K562 (cell line): ENCODE data around the gene TCOF1. TPM values are rescaled to one million over a fixed set of nuclear protein-coding genes. Genes with fewer than 3 reads are reported as not detected.

Source experiments
- C11orf30 ChIP-seq: fragments of 450-650 bp; IDR thresholded peaks from 2 replicates; pipeline ENCODE4 v1.6.1; 2016; ENCODE audit warnings: low read depth, mild to moderate bottlenecking
- DPF2 ChIP-seq: fragments of 450-650 bp; IDR thresholded peaks from 2 replicates; pipeline ENCODE4 v1.6.1; 2016
- POU5F1 ChIP-seq: fragments of 150-350 bp; IDR thresholded peaks from 2 replicates; pipeline ENCODE4 v1.6.1; 2014; ENCODE audit warnings: borderline replicate concordance, low read length, low read depth, mild to moderate bottlenecking; ENCODE audit not compliant: partially characterized antibody
- RCOR1 ChIP-seq, 2 experiments: IDR thresholded peaks; 2 replicates each; pipeline ENCODE4 v1.6.1; 2012; ENCODE audit warnings: low read depth in 2 of 2, low read length in 2 of 2, borderline replicate concordance in 1 of 2, improper control_type of control experiment in 1 of 2
- TFAM ChIP-seq: fragments of 250-450 bp; sonication (Bioruptor Pico); conservative IDR thresholded peaks from 2 replicates; pipeline ENCODE4 v1.5.0; 2021; ENCODE audit warnings: mild to moderate bottlenecking, moderate library complexity
- ZNF561 ChIP-seq: fragments of 450-650 bp; formaldehyde crosslinking; conservative IDR thresholded peaks from 2 replicates; pipeline ENCODE4 v1.4.0; 2020; ENCODE audit warnings: mild to moderate bottlenecking, moderate library complexity
- polyA plus RNA-seq, 8 experiments: library from polyadenylated mRNA; depleted of rRNA in 4 of 8; stranded (reverse) in 5 of 8; unstranded in 3 of 8; fragments of >200 nt; fragmentation: Nextera tagmentation in 2 of 8; fragmentation: Illumina TruSeq in 1 of 8; extraction: Ambion mirVana in 2 of 8; extraction: Trizol in 1 of 8; gene quantifications; 2 replicates each; pipeline versions ENCODE4 v1.2.1 to v1.2.3, GENCODE V29; 2011 to 2014; ENCODE audit warnings: inconsistent platforms in 1 of 8, missing spikeins in 1 of 8
- total RNA-seq, 7 experiments: library from RNA; depleted of rRNA in 6 of 7; stranded (reverse); fragments of >200 nt in 6 of 7; fragmentation: Illumina TruSeq in 2 of 7; extraction: Trizol in 2 of 7; gene quantifications; 2 replicates each; pipeline versions ENCODE4 v1.2.1 to v1.2.3, GENCODE V29; 2011 to 2021; ENCODE audit warnings: low replicate concordance in 1 of 7
- TF ChIP-seq, protein P1 (sequence below): fragments of 250-450 bp; sonication (Bioruptor Pico); IDR thresholded peaks from 2 replicates; pipeline ENCODE4 v1.5.0; 2022; ENCODE audit warnings: mild to moderate bottlenecking
- TF ChIP-seq, protein P2 (sequence below), 2 experiments: fragments of 450-650 bp; IDR thresholded peaks; 2 replicates each; pipeline ENCODE4 v1.6.1; 2016

Gene TCOF1
- total and polyA plus RNA-seq, 9 of the 15 experiments (the other 6 are each of a cell fraction or from before 2014, with no cell fraction given) = 9.8 to 134 (median 61.7) TPM

DNA sequence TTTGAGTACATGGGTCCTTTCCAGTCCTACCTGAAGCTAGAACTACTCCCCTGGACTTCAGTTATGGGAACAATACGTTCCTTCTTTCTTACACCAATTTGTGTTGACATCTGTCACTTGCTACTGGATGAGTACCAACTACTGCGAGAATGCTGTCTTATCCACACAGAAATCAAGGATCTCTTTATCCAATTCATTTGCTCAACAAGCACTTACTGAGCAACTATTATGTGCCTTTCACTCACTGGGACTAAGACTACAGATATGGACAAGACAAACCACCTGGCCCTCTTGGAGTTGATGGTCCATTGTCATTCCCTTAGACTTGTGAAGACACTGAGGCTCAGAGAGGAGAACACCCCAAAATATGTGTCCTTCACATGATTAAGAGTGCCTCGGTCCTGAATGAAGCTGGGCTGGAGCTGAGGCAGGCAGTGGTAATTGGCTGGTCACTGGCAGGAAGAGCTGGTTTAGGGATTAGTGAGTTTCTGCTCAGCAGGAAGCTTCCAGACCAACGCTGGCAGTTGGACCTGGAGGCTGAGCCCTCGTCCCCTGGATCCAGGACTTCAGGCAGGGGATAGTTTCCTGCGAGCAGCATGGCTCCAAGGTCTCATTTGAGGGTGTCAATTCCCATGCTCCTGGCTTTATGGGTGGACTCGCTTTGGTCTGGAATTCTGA, 46.3 kb upstream of the TCOF1 start (continued):
- no peak for TF ChIP-seq POU5F1
- TF ChIP-seq C11orf30 = no peak
- TF ChIP-seq, protein P1, sequence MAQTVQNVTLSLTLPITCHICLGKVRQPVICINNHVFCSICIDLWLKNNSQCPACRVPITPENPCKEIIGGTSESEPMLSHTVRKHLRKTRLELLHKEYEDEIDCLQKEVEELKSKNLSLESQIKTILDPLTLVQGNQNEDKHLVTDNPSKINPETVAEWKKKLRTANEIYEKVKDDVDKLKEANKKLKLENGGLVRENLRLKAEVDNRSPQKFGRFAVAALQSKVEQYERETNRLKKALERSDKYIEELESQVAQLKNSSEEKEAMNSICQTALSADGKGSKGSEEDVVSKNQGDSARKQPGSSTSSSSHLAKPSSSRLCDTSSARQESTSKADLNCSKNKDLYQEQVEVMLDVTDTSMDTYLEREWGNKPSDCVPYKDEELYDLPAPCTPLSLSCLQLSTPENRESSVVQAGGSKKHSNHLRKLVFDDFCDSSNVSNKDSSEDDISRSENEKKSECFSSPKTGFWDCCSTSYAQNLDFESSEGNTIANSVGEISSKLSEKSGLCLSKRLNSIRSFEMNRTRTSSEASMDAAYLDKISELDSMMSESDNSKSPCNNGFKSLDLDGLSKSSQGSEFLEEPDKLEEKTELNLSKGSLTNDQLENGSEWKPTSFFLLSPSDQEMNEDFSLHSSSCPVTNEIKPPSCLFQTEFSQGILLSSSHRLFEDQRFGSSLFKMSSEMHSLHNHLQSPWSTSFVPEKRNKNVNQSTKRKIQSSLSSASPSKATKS = no peak
- TF ChIP-seq, protein P2, sequence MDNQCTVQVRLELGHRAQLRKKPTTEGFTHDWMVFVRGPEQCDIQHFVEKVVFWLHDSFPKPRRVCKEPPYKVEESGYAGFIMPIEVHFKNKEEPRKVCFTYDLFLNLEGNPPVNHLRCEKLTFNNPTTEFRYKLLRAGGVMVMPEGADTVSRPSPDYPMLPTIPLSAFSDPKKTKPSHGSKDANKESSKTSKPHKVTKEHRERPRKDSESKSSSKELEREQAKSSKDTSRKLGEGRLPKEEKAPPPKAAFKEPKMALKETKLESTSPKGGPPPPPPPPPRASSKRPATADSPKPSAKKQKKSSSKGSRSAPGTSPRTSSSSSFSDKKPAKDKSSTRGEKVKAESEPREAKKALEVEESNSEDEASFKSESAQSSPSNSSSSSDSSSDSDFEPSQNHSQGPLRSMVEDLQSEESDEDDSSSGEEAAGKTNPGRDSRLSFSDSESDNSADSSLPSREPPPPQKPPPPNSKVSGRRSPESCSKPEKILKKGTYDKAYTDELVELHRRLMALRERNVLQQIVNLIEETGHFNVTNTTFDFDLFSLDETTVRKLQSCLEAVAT (IDR thresholded peaks at IDR 0.05) = no peak
- TF ChIP-seq TFAM (CRISPR knock-in tag) = no peak
- no peak for TF ChIP-seq DPF2
- TF ChIP-seq ZNF561 = no peak
- no peak for TF ChIP-seq RCOR1 (IDR thresholded peaks at IDR 0.05; ENCODE audit: borderline replicate concordance in 1 of 2, low read depth in 2 of 2, low read length in 2 of 2)
- TF ChIP-seq, all 486 proteins: peak for 0
